IPS DF 4.7 (cell line): ENCODE data around the gene CUL1.

Source experiments
- DNase-seq: peaks from one replicate; pipeline ENCODE4 v3.0.0-alpha.2; 2013; ENCODE audit warnings: low spot score; ENCODE audit errors: extremely low read depth

Gene CUL1

GRCh38 chr7:148761499-148762278 lies 63.0 kb downstream of the CUL1 start:
- no peak for DNase-seq

GRCh38 chr7:148763622-148764021 lies 64.9 kb downstream of the CUL1 start:
- no peak for DNase-seq

GRCh38 chr7:148770004-148770403 lies 71.3 kb downstream of the CUL1 start:
- DNase-seq, result no peak

- no peak for DNase-seq
Observed at GRCh38 chr7:148772297-148773089, 73.8 kb downstream of the CUL1 start.

GRCh38 chr7:148773334-148773733 lies 74.6 kb downstream of the CUL1 start:
- no peak for DNase-seq

GRCh38 chr7:148774471-148774870 lies 75.8 kb downstream of the CUL1 start:
- DNase-seq, result no peak

- no peak for DNase-seq
Observed at GRCh38 chr7:148782757-148783456, 84.2 kb downstream of the CUL1 start.

- no peak for DNase-seq
Observed at GRCh38 chr7:148783801-148784527, 85.3 kb downstream of the CUL1 start.

- DNase-seq, result no peak
Observed at GRCh38 chr7:148787571-148788295, 89.0 kb downstream of the CUL1 start.

- DNase-seq, result no peak
Observed at GRCh38 chr7:148789220-148789619, 90.5 kb downstream of the CUL1 start.

GRCh38 chr7:148790131-148790726 lies 91.5 kb downstream of the CUL1 start:
- DNase-seq, result no peak

- no peak for DNase-seq
Observed at GRCh38 chr7:148790850-148791249, 92.1 kb downstream of the CUL1 start.

GRCh38 chr7:148791546-148791945 lies 92.8 kb downstream of the CUL1 start:
- DNase-seq, result no peak

- no peak for DNase-seq
Observed at GRCh38 chr7:148793590-148793989, 94.9 kb downstream of the CUL1 start.

- DNase-seq, result no peak
Observed at GRCh38 chr7:148794476-148794875, 95.8 kb downstream of the CUL1 start.

- DNase-seq, result no peak
Observed at GRCh38 chr7:148796841-148797240, 98.1 kb downstream of the CUL1 start.

GRCh38 chr7:148799893-148800555 lies 101.3 kb downstream of the CUL1 start:
- DNase-seq, result no peak

GRCh38 chr7:148800677-148801076 lies 102.0 kb downstream of the CUL1 start:
- no peak for DNase-seq

- no peak for DNase-seq
Observed at GRCh38 chr7:148802101-148802493, 103.4 kb downstream of the CUL1 start.

GRCh38 chr7:148803094-148803493 lies 104.4 kb downstream of the CUL1 start:
- no peak for DNase-seq
